H1 (cell line): Measurements from ENCODE around the gene RASAL1. TPM values are rescaled to one million over a fixed set of nuclear protein-coding genes. Genes with fewer than 3 reads are reported as not detected.
A peak's percentile ranks its signal among the peaks of the same experiment; 100 is the strongest.

Source experiments
- CTCF ChIA-PET: fragments of 300-600 bp; sonication (Branson Sonifier 250); formaldehyde crosslinking; loops from one replicate; lab custom pipeline; 2021; ENCODE audit not compliant: partially characterized antibody; lab: Charles Lee
- POLR2A ChIA-PET: fragments of 300-600 bp; sonication (Branson Sonifier 250); formaldehyde crosslinking; loops from one replicate; lab custom pipeline; 2021; ENCODE audit warnings: inconsistent platforms; ENCODE audit not compliant: partially characterized antibody; lab: Charles Lee
- DNase-seq, 2 experiments: peaks; one replicate each; pipeline versions ENCODE4 v3.0.0 to v3.0.0-alpha.2; 2010 to 2022; ENCODE audit warnings: low spot score in 2 of 2, low read depth in 1 of 2, mixed read lengths in 1 of 2
- FAIRE-seq: peaks from 2 replicates; lab custom pipeline; 2011; peaks lifted over from hg19 to GRCh38; lab: Jason Lieb, UNC
- H2AFZ ChIP-seq: 2 replicates; pipeline ENCODE4 v1.8.1; 2012; ENCODE audit warnings: low read length, inconsistent platforms
- H2AK5ac ChIP-seq: 2 replicates; pipeline ENCODE4 v1.6.1; 2013; ENCODE audit warnings: low read depth, low read length
- H2BK120ac ChIP-seq: replicated peaks from 2 replicates; pipeline ENCODE3; 2013; ENCODE audit warnings: low read depth, low read length, inconsistent platforms
- H2BK12ac ChIP-seq: 2 replicates; pipeline ENCODE4 v1.6.1; 2013; ENCODE audit warnings: low read depth, low read length
- H2BK15ac ChIP-seq: 2 replicates; pipeline ENCODE4 v1.6.1; 2013; ENCODE audit warnings: low read length
- H2BK20ac ChIP-seq: 2 replicates; pipeline ENCODE4 v1.6.1; 2013; ENCODE audit warnings: low read length
- H2BK5ac ChIP-seq: 2 replicates; pipeline ENCODE4 v1.6.1; 2013; ENCODE audit warnings: low read depth, low read length
- H3K14ac ChIP-seq: 2 replicates; pipeline ENCODE4 v1.6.1; 2013; ENCODE audit warnings: inconsistent platforms; ENCODE audit not compliant: insufficient read length
- H3K18ac ChIP-seq: 2 replicates; pipeline ENCODE4 v1.6.1; 2013; ENCODE audit warnings: low read length; ENCODE audit errors: extremely low read depth
- H3K23ac ChIP-seq: 2 replicates; pipeline ENCODE4 v1.6.1; 2013; ENCODE audit warnings: inconsistent platforms; ENCODE audit not compliant: insufficient read length
- H3K23me2 ChIP-seq: 2 replicates; pipeline ENCODE4 v1.6.1; 2013; ENCODE audit warnings: low read depth, low read length
- H3K27ac ChIP-seq: 2 replicates; pipeline ENCODE4 v1.6.1; 2011; ENCODE audit warnings: low read depth, low read length, inconsistent platforms
- H3K27me3 ChIP-seq, 4 experiments: replicated peaks in 1 of 4; 1 replicate in 1 of 4; 2 replicates in 3 of 4; pipeline versions ENCODE4 v1.6.1 to v1.8.1; 2011 to 2013; ENCODE audit warnings: low read length in 3 of 4, mild to moderate bottlenecking in 3 of 4, inconsistent platforms in 2 of 4, mixed read lengths in 2 of 4, moderate library complexity in 1 of 4; ENCODE audit not compliant: control insufficient read depth in 3 of 4, insufficient read depth in 3 of 4; ENCODE audit errors: extremely low read depth in 1 of 4
- H3K36me3 ChIP-seq, 4 experiments: 2 replicates each; pipeline versions ENCODE4 v1.6.1 to v1.8.1; 2011 to 2013; ENCODE audit warnings: mild to moderate bottlenecking in 4 of 4, low read length in 3 of 4, moderate library complexity in 2 of 4, control low read depth in 1 of 4, inconsistent platforms in 1 of 4; ENCODE audit not compliant: insufficient read depth in 4 of 4, control insufficient read depth in 2 of 4
- H3K4ac ChIP-seq: replicated peaks from 2 replicates; pipeline ENCODE3; 2013; ENCODE audit warnings: low read length, low read depth, mixed read lengths, inconsistent platforms; ENCODE audit not compliant: insufficient read length
- H3K4me1 ChIP-seq, 4 experiments: replicated peaks in 1 of 4; 1 replicate in 1 of 4; 2 replicates in 3 of 4; pipeline versions ENCODE4 v1.6.1 to v1.8.1; 2011 to 2013; ENCODE audit warnings: low read length in 3 of 4, inconsistent platforms in 2 of 4, mixed read lengths in 1 of 4; ENCODE audit not compliant: insufficient read depth in 4 of 4, control insufficient read depth in 3 of 4
- H3K4me2 ChIP-seq, 2 experiments: 2 replicates each; pipeline versions ENCODE4 v1.6.1 to v1.8.1; 2011 to 2013; ENCODE audit warnings: low read depth in 2 of 2, low read length in 2 of 2, control low read depth in 1 of 2, inconsistent platforms in 1 of 2, mild to moderate bottlenecking in 1 of 2; ENCODE audit not compliant: insufficient read depth in 1 of 2
- H3K4me3 ChIP-seq, 4 experiments: fragments of 200-600, 300-600 bp in 1 of 4; sonication (generic), shearing (Covaris generic), sonication (Bioruptor Twin) in 1 of 4; 2 replicates each; pipeline versions ENCODE4 v1.5.1 to v1.8.1; 2011 to 2016; ENCODE audit warnings: low read length in 4 of 4, low read depth in 3 of 4, control low read depth in 2 of 4, inconsistent platforms in 2 of 4, mild to moderate bottlenecking in 2 of 4, mixed read lengths in 1 of 4, moderate library complexity in 1 of 4; ENCODE audit not compliant: insufficient read depth in 2 of 4; ENCODE audit errors: extremely low read depth in 1 of 4
- H3K56ac ChIP-seq: replicated peaks from 2 replicates; pipeline ENCODE3; 2013; ENCODE audit warnings: low read depth, mild to moderate bottlenecking, mixed read lengths, low read length, inconsistent platforms; ENCODE audit not compliant: insufficient read length
- H3K79me1 ChIP-seq: 2 replicates; pipeline ENCODE4 v1.6.1; 2013; ENCODE audit warnings: low read depth, low read length, control low read depth
- H3K79me2 ChIP-seq, 2 experiments: 2 replicates each; pipeline versions ENCODE4 v1.6.1 to v1.8.1; 2012 to 2013; ENCODE audit warnings: low read length in 2 of 2, mild to moderate bottlenecking in 2 of 2, inconsistent platforms in 1 of 2; ENCODE audit not compliant: insufficient read depth in 2 of 2, control insufficient read depth in 1 of 2
- H3K9ac ChIP-seq, 4 experiments: replicated peaks in 1 of 4; 1 replicate in 1 of 4; 2 replicates in 3 of 4; pipeline versions ENCODE4 v1.6.1 to v1.8.1; 2011 to 2013; ENCODE audit warnings: low read depth in 3 of 4, low read length in 3 of 4, control low read depth in 2 of 4, mild to moderate bottlenecking in 2 of 4, moderate library complexity in 2 of 4, inconsistent platforms in 1 of 4; ENCODE audit errors: extremely low read depth in 1 of 4
- H3K9me3 ChIP-seq, 2 experiments: 2 replicates each; pipeline versions ENCODE4 v1.6.1 to v1.8.1; 2012 to 2013; ENCODE audit warnings: mild to moderate bottlenecking in 2 of 2, moderate library complexity in 2 of 2, control low read depth in 1 of 2, inconsistent platforms in 1 of 2, low read depth in 1 of 2, low read length in 1 of 2, mixed read lengths in 1 of 2; ENCODE audit not compliant: insufficient read depth in 2 of 2
- H4K20me1 ChIP-seq, 2 experiments: replicated peaks in 1 of 2; 2 replicates each; pipeline versions ENCODE3 to v1.8.1; 2011 to 2013; ENCODE audit warnings: inconsistent platforms in 2 of 2, low read length in 2 of 2, mild to moderate bottlenecking in 1 of 2; ENCODE audit not compliant: insufficient read depth in 2 of 2, control insufficient read depth in 1 of 2
- H4K5ac ChIP-seq: 2 replicates; pipeline ENCODE4 v1.6.1; 2013; ENCODE audit warnings: low read length, low read depth, mixed read lengths, inconsistent platforms; ENCODE audit not compliant: insufficient read length
- H4K8ac ChIP-seq: 2 replicates; pipeline ENCODE4 v1.8.0; 2013; ENCODE audit warnings: mild to moderate bottlenecking, moderate library complexity, low read length, inconsistent platforms; ENCODE audit not compliant: insufficient read depth; ENCODE audit errors: extremely low read depth
- H4K91ac ChIP-seq: replicated peaks from 2 replicates; pipeline ENCODE3; 2013; ENCODE audit warnings: low read length, mixed read lengths, inconsistent platforms; ENCODE audit not compliant: insufficient read length
- EZH2 ChIP-seq: fragments of 200-600 bp; sonication (generic); IDR thresholded peaks from 2 replicates; pipeline ENCODE4 v1.7.1; 2012; ENCODE audit warnings: low read depth, mild to moderate bottlenecking, moderate library complexity, low read length, inconsistent platforms; ENCODE audit not compliant: severe bottlenecking
- JUND ChIP-seq: IDR thresholded peaks from 2 replicates; pipeline ENCODE4 v1.6.1; 2011; ENCODE audit warnings: mild to moderate bottlenecking, improper control_type of control experiment, low read length
- MAFK ChIP-seq: IDR thresholded peaks from 2 replicates; pipeline ENCODE4 v1.6.1; 2012; ENCODE audit warnings: low read depth, mild to moderate bottlenecking, improper control_type of control experiment, low read length
- NANOG ChIP-seq: IDR thresholded peaks from 2 replicates; pipeline ENCODE4 v1.6.1; 2011; ENCODE audit warnings: low read length, low read depth, mild to moderate bottlenecking, inconsistent platforms; ENCODE audit not compliant: insufficient read depth, poor library complexity, severe bottlenecking
- POLR2A ChIP-seq, 2 experiments: IDR thresholded peaks; 1 replicate in 1 of 2; 2 replicates in 1 of 2; pipeline ENCODE4 v1.6.1; 2011; ENCODE audit warnings: low read depth in 2 of 2, low read length in 2 of 2, mild to moderate bottlenecking in 2 of 2; ENCODE audit errors: control extremely low read depth in 1 of 2
- RXRA ChIP-seq: IDR thresholded peaks from 2 replicates; pipeline ENCODE4 v1.6.1; 2011; ENCODE audit warnings: low read depth, mild to moderate bottlenecking, low read length, moderate library complexity; ENCODE audit not compliant: insufficient read depth
- SAP30 ChIP-seq: fragments of 300-600 bp; sonication (generic); IDR thresholded peaks from 2 replicates; pipeline ENCODE4 v1.7.1; 2012; ENCODE audit warnings: low read length, moderate library complexity, mild to moderate bottlenecking, inconsistent platforms; ENCODE audit not compliant: insufficient read depth, insufficient replicate concordance
- TEAD4 ChIP-seq: IDR thresholded peaks from 2 replicates; pipeline ENCODE4 v1.6.1; 2012; ENCODE audit warnings: low read depth, low read length, inconsistent platforms, mixed read lengths
- WGBS, 2 experiments: shearing (Covaris generic) in 1 of 2; methylation state at CpG; one replicate each; pipeline versions ENCODE4 v1.1.6 to v1.1.7; 2013 to 2015; ENCODE audit warnings: low lambda C conversion rate in 2 of 2, mixed read lengths in 2 of 2, inconsistent platforms in 1 of 2, low coverage in 1 of 2, missing lambda C conversion rate in 1 of 2; ENCODE audit not compliant: insufficient replicate concordance in 2 of 2, insufficient coverage in 1 of 2, insufficient read length in 1 of 2; ENCODE audit errors: extremely low coverage in 1 of 2, missing lambda C conversion rate in 1 of 2; 5-methylcytosine and 5-hydroxymethylcytosine counted together
- polyA plus RNA-seq, 7 experiments: library from polyadenylated mRNA; depleted of rRNA in 3 of 7; stranded (reverse) in 5 of 7; unstranded in 2 of 7; fragments of >200 nt in 5 of 7; fragments of 200-250 nt in 2 of 7; gene quantifications; 1 replicate in 5 of 7; 2 replicates in 1 of 7; 4 replicates in 1 of 7; pipeline versions ENCODE4 v1.2.1 to v1.2.3, GENCODE V29; 2011 to 2013; ENCODE audit warnings: missing spikeins in 2 of 7, mixed read lengths in 2 of 7
- total RNA-seq: library from RNA; stranded (reverse); fragmentation: NEBNext Ultra II Directional; extraction: Animal tissue kit (Norgen Biotek cat#: 25700); gene quantifications from 2 replicates; pipeline ENCODE4 v1.2.1, GENCODE V29; 2021
- TF ChIP-seq, protein P1 (sequence below): IDR thresholded peaks from 2 replicates; pipeline ENCODE4 v1.6.1; 2011; ENCODE audit warnings: low read depth, mild to moderate bottlenecking, low read length; ENCODE audit not compliant: insufficient read depth

The RASAL1 gene
- total and polyA plus RNA-seq, 2 of the 8 experiments (the other 6 are each of a cell fraction or from before 2014, with no cell fraction given): 3.7 to 5.0 TPM

DNA sequence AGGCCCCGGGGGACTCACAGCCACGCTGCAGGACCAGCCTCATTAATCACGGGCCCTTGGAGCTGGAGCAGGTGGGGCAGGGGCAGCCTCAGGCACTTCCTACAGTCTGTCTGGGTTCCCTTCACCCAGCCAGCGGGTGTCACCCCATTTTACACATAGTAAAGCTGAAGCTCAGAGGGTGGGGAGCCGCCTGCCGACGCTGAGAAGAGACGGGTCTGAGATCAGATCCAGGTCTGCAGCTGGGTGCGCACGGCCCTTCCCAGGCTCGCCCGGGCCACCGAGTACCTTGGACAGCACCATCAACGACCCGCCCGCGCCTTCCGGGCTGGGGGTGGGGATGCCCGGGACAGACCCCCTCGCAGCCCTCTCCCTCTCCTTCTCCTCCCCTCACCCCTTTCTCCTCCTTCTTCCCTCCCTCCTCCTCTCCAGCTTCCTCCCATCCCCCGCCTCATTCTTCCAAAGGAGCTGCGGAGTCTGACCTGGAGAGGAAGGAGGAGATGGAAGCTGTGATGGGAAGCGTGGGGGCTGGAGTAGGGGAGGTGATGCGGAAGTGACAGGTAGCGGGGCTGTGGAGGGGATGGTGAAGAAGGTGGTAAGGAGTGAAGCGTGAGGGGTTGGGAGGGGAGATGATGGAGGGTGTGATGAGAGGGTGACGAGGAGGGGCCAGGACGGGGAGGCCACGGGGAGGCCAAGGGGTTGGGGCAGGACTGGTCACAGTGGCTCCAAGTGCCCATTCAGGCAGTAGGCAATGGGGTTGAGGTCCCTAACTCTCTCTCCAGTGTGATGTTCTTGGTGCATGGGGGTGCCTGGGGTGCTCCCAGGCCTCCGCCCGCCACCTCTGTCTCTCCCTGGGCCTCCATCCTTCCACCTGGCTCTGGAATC, 70.2 kb downstream of the RASAL1 start:
- Histone ChIP-seq H3K4me1 (peaks cover 0 to 27% (median 15%) of the 10 kb centered on the region in 4 experiments; a peak in 6 of 7 replicates), H3K27ac (no peak overlapping the region), H3K18ac (no peak overlapping the region), H3K36me3 (no peaks in the 10 kb centered on the region), H3K23ac (no peak overlapping the region), H3K27me3 (peaks cover 0 to 2% (median 0%) of the 10 kb centered on the region in 4 experiments; a peak in 3 of 7 replicates), H2BK20ac (no peak overlapping the region), H2BK12ac (no peak overlapping the region), H3K79me2 (no peaks in the 10 kb centered on the region), H3K23me2 (peaks cover 4% of the 10 kb centered on the region; the same call in 1 of the 2 replicates), H3K9ac (no peak overlapping the region), H2BK5ac (no peak overlapping the region), H2BK120ac (no peak overlapping the region), H3K4me2 (peak overlapping the region; percentile 63 to 71), H4K8ac (peak overlapping the region; percentile 45; the same call in 1 of the 2 replicates), H3K4me3 (peak overlapping the region in 3 of 4 experiments; percentile 8 to 52 (median 19); a peak in 5 of 8 replicates), H3K9me3 (no peaks in the 10 kb centered on the region), H3K79me1 (no peaks in the 10 kb centered on the region), H3K14ac (no peak overlapping the region), H2BK15ac (no peak overlapping the region), H4K20me1 (peaks cover 0 to 5% of the 10 kb centered on the region in 2 experiments), H2AFZ (no peak overlapping the region), H3K56ac (no peak overlapping the region), H3K4ac (no peak overlapping the region), H4K91ac (no peak overlapping the region), H2AK5ac (no peak overlapping the region), H4K5ac (no peak overlapping the region)
- WGBS, 2 experiments: 32 to 100% methylated on average over 1 to 30 of the region's 31 CpGs
- no peak for FAIRE-seq
- ChIA-PET POLR2A (interaction anchor here (0.8 to 1.3 kb wide), 4 partner anchors 10 to 157 kb away, joined by 3 read pairs; no protein-coding TSS in a partner anchor), CTCF (interaction anchor here (0.5 to 12.0 kb wide), 13 partner anchors 8 to 109 kb away, joined by 3 to 96 read pairs (median 4); partner anchors contain the start of gene RASAL1)
- DNase-seq: peak in 1 of 2 experiments; percentile 91
- TF ChIP-seq EZH2 (no peak), POLR2A (IDR thresholded peaks at IDR 0.05; ENCODE audit: control extremely low read depth in 1 of 2, low read depth in 2 of 2, low read length in 2 of 2) (no peak), JUND (no peak), MAFK (no peak), TEAD4 (no peak), SAP30 (no peak), RXRA (no peak), NANOG (no peak)
- TF ChIP-seq, protein P1, sequence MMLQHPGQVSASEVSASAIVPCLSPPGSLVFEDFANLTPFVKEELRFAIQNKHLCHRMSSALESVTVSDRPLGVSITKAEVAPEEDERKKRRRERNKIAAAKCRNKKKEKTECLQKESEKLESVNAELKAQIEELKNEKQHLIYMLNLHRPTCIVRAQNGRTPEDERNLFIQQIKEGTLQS: no peak
